ENCODE data around the gene GNPAT. TPM values are rescaled to one million over a fixed set of nuclear protein-coding genes. Genes with fewer than 3 reads are reported as not detected.

GNPAT gene
- total RNA-seq, 1 experiment from 2014 or later = 32.3 TPM

GRCh38 chr1:231213831-231214573 lies 27.0 kb upstream of the GNPAT start:
- DNase-seq (ENCODE audit: low spot score) = no peak

GRCh38 chr1:231214918-231215680 lies 25.9 kb upstream of the GNPAT start:
- DNase-seq (ENCODE audit: low spot score) = no peak

- DNase-seq (ENCODE audit: low spot score) = peak; percentile 4
Measured at GRCh38 chr1:231215681-231216385, 25.2 kb upstream of the GNPAT start.

- DNase-seq (ENCODE audit: low spot score) = peak; percentile 73
Measured at GRCh38 chr1:231216498-231216897, 24.5 kb upstream of the GNPAT start.

- DNase-seq (ENCODE audit: low spot score) = no peak
Measured at GRCh38 chr1:231217056-231217455, 24.0 kb upstream of the GNPAT start.

- no peak for DNase-seq (ENCODE audit: low spot score)
Measured at GRCh38 chr1:231218078-231218477, 22.9 kb upstream of the GNPAT start.

GRCh38 chr1:231219422-231220401 lies 21.3 kb upstream of the GNPAT start:
- DNase-seq (ENCODE audit: low spot score) = peak; percentile 58

GRCh38 chr1:231220801-231221200 lies 20.2 kb upstream of the GNPAT start:
- DNase-seq (ENCODE audit: low spot score) = no peak

GRCh38 chr1:231226156-231226555 lies 14.9 kb upstream of the GNPAT start:
- DNase-seq (ENCODE audit: low spot score) = no peak

GRCh38 chr1:231231511-231231910 lies 9.5 kb upstream of the GNPAT start:
- no peak for DNase-seq (ENCODE audit: low spot score)

GRCh38 chr1:231232870-231233734 lies 7.9 kb upstream of the GNPAT start:
- DNase-seq (ENCODE audit: low spot score) = no peak

- DNase-seq (ENCODE audit: low spot score) = peak; percentile 80
Measured at GRCh38 chr1:231233735-231234417, 7.1 kb upstream of the GNPAT start.

- DNase-seq (ENCODE audit: low spot score) = no peak
Measured at GRCh38 chr1:231234506-231234905, 6.5 kb upstream of the GNPAT start.

- DNase-seq (ENCODE audit: low spot score) = no peak
Measured at GRCh38 chr1:231235526-231236207, 5.3 kb upstream of the GNPAT start.

GRCh38 chr1:231236208-231236591 lies 4.8 kb upstream of the GNPAT start:
- peak; percentile 73 for DNase-seq (ENCODE audit: low spot score)

- DNase-seq (ENCODE audit: low spot score) = no peak
Measured at GRCh38 chr1:231236938-231237337, 4.1 kb upstream of the GNPAT start.

- no peak for DNase-seq (ENCODE audit: low spot score)
Measured at GRCh38 chr1:231238298-231238697, 2.7 kb upstream of the GNPAT start.

GRCh38 chr1:231240531-231240882 lies 505 bp upstream of the GNPAT start:
- no peak for DNase-seq (ENCODE audit: low spot score)

GRCh38 chr1:231241750-231242149 lies 738 bp downstream of the GNPAT start:
- DNase-seq (ENCODE audit: low spot score) = peak; percentile 52
